DLD1 (cell line): ENCODE results near the gene MAGI3.
"Not testable (repeated sequence)": the region's sequence is repeated elsewhere in the genome, so short reads cannot be mapped to it uniquely, and the experiment has no call there.

Experiments used
- in situ Hi-C: cut with HindIII; loops from 2 replicates; pipeline ENCODE4 v1.10.0; 2017; ENCODE audit warnings: low sequenced_read_pairs

MAGI3 gene

GRCh38 chr1:113396585-113396984 is 6.3 kb downstream of the MAGI3 start:
- in situ Hi-C loops, result no loop called here

GRCh38 chr1:113399062-113399583 is 8.8 kb downstream of the MAGI3 start:
- in situ Hi-C loops, result no loop called here

GRCh38 chr1:113401067-113401466 is 10.8 kb downstream of the MAGI3 start:
- in situ Hi-C loops, result no loop called here

GRCh38 chr1:113401728-113402127 is 11.4 kb downstream of the MAGI3 start:
- in situ Hi-C loops, result no loop called here

GRCh38 chr1:113403065-113403464 is 12.8 kb downstream of the MAGI3 start:
- in situ Hi-C loops, result no loop called here

DNA sequence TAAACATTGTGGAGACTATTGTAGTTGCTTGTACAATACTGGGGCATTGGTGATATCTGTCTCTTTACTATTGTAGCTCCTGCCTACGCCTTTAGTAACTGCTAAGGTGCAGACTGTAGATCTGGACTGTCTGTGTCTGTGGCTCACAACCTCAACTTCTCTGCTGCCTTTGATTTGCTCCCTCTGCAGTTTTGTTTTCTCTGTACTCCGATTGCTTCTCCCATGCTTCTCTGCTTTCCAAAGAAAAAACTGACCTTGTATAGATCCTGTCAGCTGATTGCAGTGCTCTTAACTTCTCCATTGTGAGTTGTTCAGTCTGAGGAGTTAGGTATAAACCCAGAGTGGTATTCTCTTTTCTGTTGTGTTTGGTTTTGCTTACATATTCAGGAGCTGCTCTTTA is 15.3 kb downstream of the MAGI3 start:
- in situ Hi-C loops, result no loop called here

- in situ Hi-C loops, result not testable (repeated sequence)
Measured at GRCh38 chr1:113406149-113406548, 15.8 kb downstream of the MAGI3 start.

DNA sequence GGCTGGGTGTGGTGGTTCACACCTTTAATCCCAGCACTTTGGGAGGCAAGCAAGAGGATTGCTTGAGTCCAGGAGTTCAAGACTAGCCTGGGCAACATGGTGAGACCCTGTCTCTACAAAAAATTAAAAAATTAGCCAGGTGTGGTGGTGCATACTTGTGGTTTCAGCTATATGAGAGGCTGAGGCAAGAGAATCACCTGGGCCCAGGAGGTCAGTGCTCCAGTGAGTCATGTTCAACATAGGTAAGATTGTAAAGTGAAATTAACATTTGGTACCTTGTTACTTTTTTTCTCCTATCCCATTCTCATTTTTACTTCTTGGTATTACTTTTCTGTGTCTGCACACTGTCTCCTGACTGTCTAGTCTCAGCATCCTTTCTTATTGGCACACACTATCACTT is 19.0 kb downstream of the MAGI3 start:
- in situ Hi-C loops, result no loop called here

DNA sequence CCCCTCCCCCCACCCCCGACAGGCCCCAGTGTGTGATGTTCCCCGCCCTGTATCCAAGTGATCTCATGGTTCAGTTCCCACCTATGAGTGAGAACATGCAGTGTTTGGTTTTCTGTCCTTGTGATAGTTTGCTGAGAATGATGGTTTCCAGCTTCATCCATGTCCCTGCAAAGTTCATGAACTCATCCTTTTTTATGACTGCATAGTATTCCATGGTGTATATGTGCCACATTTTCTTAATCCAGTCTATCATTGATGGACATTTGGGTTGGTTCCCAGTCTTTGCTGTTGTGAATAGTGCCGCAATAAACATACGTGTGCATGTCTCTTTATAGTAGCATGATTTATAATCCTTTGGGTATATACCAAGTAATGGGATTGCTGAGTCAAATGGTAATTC is 21.7 kb downstream of the MAGI3 start:
- in situ Hi-C loops, result not testable (repeated sequence)

- in situ Hi-C loops, result no loop called here
Measured at GRCh38 chr1:113415310-113416070, 25.2 kb downstream of the MAGI3 start.

GRCh38 chr1:113416071-113416470 is 25.8 kb downstream of the MAGI3 start:
- in situ Hi-C loops, result not testable (repeated sequence)

DNA sequence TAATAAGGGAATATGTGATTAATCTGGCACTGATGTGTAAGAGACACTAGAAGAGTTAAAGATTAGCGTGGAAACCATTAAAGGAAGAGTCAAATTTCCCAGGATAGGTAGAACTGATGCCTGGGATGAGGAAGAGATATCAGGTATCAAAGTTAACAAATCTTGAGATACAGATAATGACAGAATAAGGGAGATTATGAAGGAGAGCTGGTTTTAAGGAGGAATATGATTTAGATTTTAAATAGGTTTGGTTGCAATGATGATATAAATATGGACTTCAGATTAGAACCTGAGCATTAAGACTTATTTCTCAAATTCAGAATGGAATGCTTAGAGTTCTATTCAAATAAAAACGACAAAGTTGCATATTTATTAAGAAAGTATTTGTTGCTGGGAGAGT is 26.2 kb downstream of the MAGI3 start:
- in situ Hi-C loops, result no loop called here

DNA sequence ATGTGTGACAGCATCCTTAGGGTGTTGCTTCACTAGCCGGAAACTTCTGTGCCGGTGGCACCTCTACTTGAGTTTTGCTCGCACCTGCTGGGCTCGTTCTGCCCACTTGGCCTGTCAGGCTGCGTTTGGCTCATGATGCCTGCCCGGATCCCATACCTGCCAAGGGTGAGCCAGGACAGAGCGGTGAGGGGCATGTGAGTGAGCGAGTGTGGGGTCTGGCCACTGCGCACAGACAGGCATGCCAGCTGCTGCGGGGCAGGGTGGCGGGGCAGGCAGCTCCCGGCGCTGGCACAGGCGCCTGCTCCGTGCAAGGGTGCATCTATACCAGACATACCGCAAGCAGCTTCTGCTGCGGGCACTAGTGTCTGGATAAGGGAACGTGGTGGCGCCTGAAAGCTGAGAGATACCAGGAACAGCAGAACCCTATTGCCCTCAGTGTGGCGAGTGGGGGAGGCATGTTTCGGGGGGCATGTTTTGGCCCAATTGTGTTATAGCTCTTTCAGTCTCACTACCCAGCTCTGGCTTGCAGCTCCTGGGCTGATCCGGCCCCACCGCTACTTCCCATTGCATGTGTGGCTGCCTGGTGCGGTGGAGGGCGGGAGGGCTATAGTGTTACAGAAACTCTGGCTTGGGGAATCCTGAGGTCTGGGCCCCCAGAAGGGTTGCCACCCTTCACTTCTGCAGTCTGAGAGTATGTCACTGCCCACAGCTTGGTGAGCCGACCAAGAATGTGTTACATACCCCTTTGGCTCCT is 32.2 kb downstream of the MAGI3 start:
- in situ Hi-C loops, result no loop called here

DNA sequence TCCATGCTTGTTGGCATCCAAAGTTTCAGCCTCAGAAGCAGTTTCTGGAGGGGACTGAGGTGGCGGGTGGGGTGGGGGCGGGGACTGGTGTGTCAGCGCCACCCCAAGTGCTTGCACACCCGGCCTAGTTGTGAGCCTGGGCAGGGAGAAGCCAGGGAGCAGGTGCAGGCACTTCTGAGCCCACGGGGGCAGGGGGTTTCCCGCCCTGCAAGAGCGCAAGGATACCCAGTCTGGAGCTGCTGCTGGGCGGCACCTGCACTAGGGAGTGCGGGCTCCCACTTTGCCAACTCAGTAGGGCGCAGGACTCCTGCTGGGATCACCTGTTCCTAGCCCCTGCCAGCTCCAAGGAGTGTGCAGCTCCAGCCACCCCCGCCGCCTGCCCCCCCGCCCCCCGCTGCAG is 33.5 kb downstream of the MAGI3 start:
- in situ Hi-C loops, result no loop called here

DNA sequence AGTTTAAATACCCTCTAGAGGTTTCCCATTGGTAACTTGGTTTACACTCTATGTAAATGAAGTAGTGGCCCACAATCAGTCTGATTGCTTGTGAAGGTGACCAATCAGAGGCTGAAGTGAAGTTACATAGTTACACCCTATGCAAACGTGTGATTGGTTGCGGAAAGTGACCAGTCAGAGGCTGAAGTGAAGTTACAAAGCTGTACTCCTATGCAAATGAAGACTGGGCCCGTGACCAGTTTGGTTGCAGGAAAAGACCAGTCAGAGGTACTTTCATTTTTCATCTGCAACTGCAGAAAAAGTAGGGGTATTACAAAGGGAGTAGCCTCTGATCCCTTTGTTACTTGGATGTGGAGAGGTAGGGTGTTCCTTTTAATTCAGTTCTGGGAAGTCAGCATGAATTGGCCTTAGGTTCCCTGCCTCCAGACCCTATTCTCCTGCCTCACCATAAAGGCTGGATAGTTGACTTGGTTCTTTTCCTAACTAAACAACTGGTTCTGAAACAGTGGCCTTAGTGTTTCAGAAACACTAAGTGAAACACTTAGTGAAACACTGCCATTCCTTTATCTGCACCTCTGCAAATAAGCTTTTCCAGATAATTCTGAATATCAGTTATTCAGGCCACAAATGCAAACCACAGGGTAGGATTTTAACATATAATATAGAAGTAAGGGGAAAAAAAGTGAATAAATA is 39.3 kb downstream of the MAGI3 start:
- in situ Hi-C loops, result no loop called here

- in situ Hi-C loops, result no loop called here
Measured at GRCh38 chr1:113433184-113433583, 42.9 kb downstream of the MAGI3 start.

- in situ Hi-C loops, result no loop called here
Measured at GRCh38 chr1:113434081-113434873, 44.0 kb downstream of the MAGI3 start.

- in situ Hi-C loops, result no loop called here
Measured at GRCh38 chr1:113434874-113435175, 44.5 kb downstream of the MAGI3 start.

GRCh38 chr1:113437554-113438341 is 47.4 kb downstream of the MAGI3 start:
- in situ Hi-C loops, result no loop called here
